Endothelial cell of umbilical vein (primary cell): Measurements from ENCODE around the gene EPC2. TPM values are rescaled to one million over a fixed set of nuclear protein-coding genes. Genes with fewer than 3 reads are reported as not detected.

Source experiments
- BruUV-seq: library from RNA; stranded (reverse); fragments of 400-500 nt; replicated peaks from 2 replicates; lab custom pipeline; 2021; lab: Mats Ljungman, UMichigan
- CTCF ChIA-PET: fragments of 300-600, 350-600 bp; sonication (Branson Sonifier 250); formaldehyde crosslinking; loops from one replicate; lab custom pipeline; 2021; ENCODE audit warnings: antibody characterized with exemption, inconsistent platforms; lab: Charles Lee
- POLR2A ChIA-PET: fragments of 300-600, 350-600 bp; sonication (Branson Sonifier 250); formaldehyde crosslinking; loops from one replicate; lab custom pipeline; 2021; ENCODE audit warnings: antibody characterized with exemption, inconsistent platforms; lab: Charles Lee
- DNase-seq: peaks from one replicate; pipeline ENCODE4 v3.0.0-alpha.2; 2011; ENCODE audit warnings: low read depth, low spot score
- FAIRE-seq: peaks from 2 replicates; lab custom pipeline; 2011; peaks lifted over from hg19 to GRCh38; lab: Jason Lieb, UNC
- H2AFZ ChIP-seq: 2 replicates; pipeline ENCODE4 v1.6.0; 2012; ENCODE audit warnings: low read depth, low read length, control low read depth, inconsistent platforms
- H3K27ac ChIP-seq: 2 replicates; pipeline ENCODE4 v1.5.1; 2011; ENCODE audit warnings: low read depth, mild to moderate bottlenecking, control low read depth, low read length, moderate library complexity; ENCODE audit not compliant: insufficient read depth
- H3K27me3 ChIP-seq, 2 experiments: 2 replicates each; pipeline versions ENCODE4 v1.6.0 to v1.6.1; 2011; ENCODE audit warnings: low read length in 2 of 2, mixed read lengths in 1 of 2; ENCODE audit not compliant: control insufficient read depth in 2 of 2, insufficient read depth in 2 of 2
- H3K36me3 ChIP-seq, 2 experiments: 2 replicates in 1 of 2; 3 replicates in 1 of 2; pipeline ENCODE4 v1.5.1; 2011; ENCODE audit warnings: low read length in 2 of 2, mild to moderate bottlenecking in 1 of 2, moderate library complexity in 1 of 2; ENCODE audit not compliant: control insufficient read depth in 2 of 2, insufficient read depth in 2 of 2; ENCODE audit errors: extremely low read depth in 1 of 2
- H3K4me1 ChIP-seq: 3 replicates; pipeline ENCODE4 v1.5.1; 2011; ENCODE audit warnings: mild to moderate bottlenecking, low read length; ENCODE audit not compliant: control insufficient read depth, insufficient read depth; ENCODE audit errors: extremely low read depth
- H3K4me2 ChIP-seq: 2 replicates; pipeline ENCODE4 v1.6.1; 2011; ENCODE audit warnings: low read length, control low read depth, mixed read lengths; ENCODE audit not compliant: insufficient read depth
- H3K4me3 ChIP-seq, 3 experiments: fragments of 200-600 bp in 1 of 3; sonication (generic), shearing (Covaris generic) in 1 of 3; replicated peaks in 1 of 3; 2 replicates each; pipeline ENCODE4 v1.5.1; 2011 to 2016; ENCODE audit warnings: control low read depth in 3 of 3, low read length in 3 of 3, mild to moderate bottlenecking in 2 of 3, inconsistent platforms in 1 of 3, low read depth in 1 of 3, moderate library complexity in 1 of 3; ENCODE audit not compliant: insufficient read depth in 1 of 3
- H3K79me2 ChIP-seq: 2 replicates; pipeline ENCODE4 v1.6.0; 2012; ENCODE audit warnings: low read length, inconsistent platforms; ENCODE audit not compliant: control insufficient read depth, insufficient read depth
- H3K9ac ChIP-seq: replicated peaks from 2 replicates; pipeline ENCODE3; 2011; ENCODE audit warnings: low read length, control low read depth; ENCODE audit not compliant: insufficient read depth; ENCODE audit errors: extremely low read depth
- H3K9me1 ChIP-seq: replicated peaks from 3 replicates; pipeline ENCODE4 v1.6.0; 2011; ENCODE audit warnings: mild to moderate bottlenecking, low read length; ENCODE audit not compliant: control insufficient read depth, insufficient read depth; ENCODE audit errors: extremely low read depth
- H3K9me3 ChIP-seq: replicated peaks from 2 replicates; pipeline ENCODE4 v1.5.1; 2012; ENCODE audit warnings: low read length, inconsistent platforms; ENCODE audit not compliant: control insufficient read depth, insufficient read depth
- H4K20me1 ChIP-seq: replicated peaks from 2 replicates; pipeline ENCODE3; 2011; ENCODE audit warnings: mild to moderate bottlenecking, low read length; ENCODE audit not compliant: control insufficient read depth, insufficient read depth; ENCODE audit errors: extremely low read depth
- CTCF ChIP-seq, 2 donors: IDR thresholded peaks; 1 replicate in 1 of 2; 2 replicates in 1 of 2; pipeline ENCODE4 v1.5.1; 2011; ENCODE audit warnings: low read length in 2 of 2, mild to moderate bottlenecking in 2 of 2, moderate library complexity in 2 of 2, control low read depth in 1 of 2, inconsistent platforms in 1 of 2, low read depth in 1 of 2; ENCODE audit not compliant: insufficient read depth in 1 of 2; ENCODE audit errors: extremely low read depth in 1 of 2
- EZH2 ChIP-seq: IDR thresholded peaks from 2 replicates; pipeline ENCODE4 v1.6.1; 2012; ENCODE audit warnings: borderline replicate concordance, low read depth, mild to moderate bottlenecking, moderate library complexity, low read length, inconsistent platforms; ENCODE audit not compliant: severe bottlenecking
- FOS ChIP-seq: IDR thresholded peaks from 2 replicates; pipeline ENCODE4 v1.6.1; 2011; ENCODE audit warnings: mild to moderate bottlenecking, low read length, moderate library complexity, borderline replicate concordance; ENCODE audit not compliant: insufficient read depth
- GATA2 ChIP-seq: IDR thresholded peaks from 2 replicates; pipeline ENCODE4 v1.7.0; 2011; ENCODE audit warnings: low read depth, mild to moderate bottlenecking, moderate library complexity, mixed read lengths, low read length; ENCODE audit not compliant: insufficient read length, insufficient read depth
- JUN ChIP-seq: IDR thresholded peaks from 2 replicates; pipeline ENCODE4 v1.6.1; 2011; ENCODE audit warnings: borderline replicate concordance, low read depth; ENCODE audit not compliant: insufficient read length, insufficient read depth
- MYC ChIP-seq: IDR thresholded peaks from one replicate; pipeline ENCODE4 v1.6.1; 2011; ENCODE audit warnings: mild to moderate bottlenecking, low read depth, low read length
- POLR2A ChIP-seq: IDR thresholded peaks from 2 replicates; pipeline ENCODE4 v1.6.1; 2012; ENCODE audit warnings: low read depth, mild to moderate bottlenecking, control low read depth, low read length
- POLR2AphosphoS5 ChIP-seq: IDR thresholded peaks from 2 replicates; pipeline ENCODE4 v1.6.1; 2012; ENCODE audit warnings: low read depth, mild to moderate bottlenecking, control low read depth, low read length, moderate library complexity; ENCODE audit not compliant: insufficient read depth
- dilution Hi-C: fragments of 300-500 bp; cut with MboI; formaldehyde crosslinking; loops from one replicate; pipeline ENCODE4 v1.15.0; 2019; ENCODE audit warnings: low sequenced_read_pairs; ENCODE audit not compliant: extremely low pct_ligation_motif_present
- intact Hi-C: fragments of 100-400 bp; cut with micrococcal nuclease; formaldehyde crosslinking; loops from one replicate; pipeline ENCODE4 v1.10.0; 2022
- polyA plus RNA-seq, 4 experiments: library from polyadenylated mRNA; depleted of rRNA in 3 of 4; stranded (reverse) in 3 of 4; unstranded in 1 of 4; fragments of >200 nt; gene quantifications; 2 replicates each; pipeline versions ENCODE4 v1.2.1 to v1.2.3, GENCODE V29; 2011 to 2012; ENCODE audit warnings: missing spikeins in 1 of 4
- total RNA-seq: library from RNA; stranded (reverse); gene quantifications from 2 replicates; pipeline ENCODE4 v1.2.3, GENCODE V29; 2021
- TF ChIP-seq, protein P1 (sequence below): IDR thresholded peaks from 2 replicates; pipeline ENCODE4 v1.6.1; 2011; ENCODE audit not compliant: insufficient read depth, insufficient read length

The EPC2 gene
- total and polyA plus RNA-seq, 2 donors (not counting 3 experiments of a cell fraction or from before 2014, with no cell fraction given): 15.1 to 25.2 TPM

- Histone ChIP-seq H3K27ac (no peak overlapping the region), H3K4me3 (no peak overlapping the region), H3K4me1 (no peaks in the 10 kb centered on the region), H2AFZ (no peak overlapping the region), H3K9ac (no peak overlapping the region), H3K9me3 (no peaks in the 10 kb centered on the region), H3K9me1 (no peaks in the 10 kb centered on the region), H3K4me2 (no peak overlapping the region), H3K79me2 (peaks cover 83% of the 10 kb centered on the region), H3K36me3 (no peaks in the 10 kb centered on the region), H3K27me3 (no peaks in the 10 kb centered on the region), H4K20me1 (peaks cover 4% of the 10 kb centered on the region)
- dilution Hi-C loops: no loop called here
- ChIA-PET CTCF (interaction anchor here (0.9 kb wide), 1 partner anchor 13 kb away, joined by 4 read pairs; no protein-coding TSS in a partner anchor), POLR2A (no interaction called here)
- intact Hi-C loops: no loop called here
- BruUV-seq: no TSS peak
- no peak for DNase-seq
- FAIRE-seq: no peak
- TF ChIP-seq GATA2 (no peak), JUN (no peak), FOS (no peak), EZH2 (no peak), POLR2A (no peak), POLR2AphosphoS5 (no peak), MYC (no peak), CTCF (IDR thresholded peaks at IDR 0.05; ENCODE audit: extremely low read depth in 1 of 2, insufficient read depth in 1 of 2, low read depth in 1 of 2, low read length in 2 of 2) (no peak)
- TF ChIP-seq, protein P1, sequence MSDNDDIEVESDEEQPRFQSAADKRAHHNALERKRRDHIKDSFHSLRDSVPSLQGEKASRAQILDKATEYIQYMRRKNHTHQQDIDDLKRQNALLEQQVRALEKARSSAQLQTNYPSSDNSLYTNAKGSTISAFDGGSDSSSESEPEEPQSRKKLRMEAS: no peak
Measured at GRCh38 chr2:148719195-148719749, 74.7 kb downstream of the EPC2 start.
